ENCODE results near the gene ATG4C.

DNA sequence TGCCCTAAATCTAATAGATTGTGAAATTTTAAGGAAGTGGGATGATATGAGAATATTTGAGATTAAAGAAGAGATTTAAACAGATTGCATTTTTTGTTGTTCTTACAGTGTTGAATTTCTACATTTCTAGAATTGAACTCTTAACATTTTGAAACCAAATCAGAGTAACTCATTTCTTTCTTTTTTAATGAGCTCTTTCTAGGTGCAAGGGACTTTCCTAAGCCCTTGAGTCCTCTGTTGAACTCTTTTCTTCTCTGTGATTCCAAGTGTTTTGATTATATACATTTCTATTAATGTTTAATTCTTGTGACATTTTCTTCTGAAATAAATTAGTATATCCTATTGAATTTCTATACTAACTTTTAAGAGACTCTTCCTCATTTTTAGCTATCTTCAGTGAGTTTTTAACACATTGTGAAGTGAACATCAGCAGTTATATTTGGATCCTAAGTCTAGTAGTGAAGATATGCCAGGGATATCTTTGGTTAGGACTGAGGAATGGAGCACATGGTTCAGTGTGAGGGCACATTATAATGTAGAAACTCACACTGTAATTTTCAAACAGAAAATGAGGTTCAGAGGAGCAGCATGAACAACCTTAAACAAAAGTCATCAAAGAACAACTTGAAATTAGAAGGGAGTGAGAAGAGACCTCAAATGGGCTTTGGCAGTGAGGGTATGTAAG, 53.1 kb downstream of the ATG4C start:
- TF ChIP-seq POLR2A (IDR thresholded peaks at IDR 0.05; ENCODE audit: low read depth, low read length): no peak
- no peak for TF ChIP-seq POLR2AphosphoS5 (IDR thresholded peaks at IDR 0.05; ENCODE audit: low read depth, low read length)
- TF ChIP-seq TAF1 (IDR thresholded peaks at IDR 0.05; ENCODE audit: borderline replicate concordance, low read depth, low read length): no peak
